Fibroblast of pulmonary artery (primary cell): Measurements from ENCODE around the gene IL13RA2.

Experiments used
- DNase-seq: peaks from one replicate; pipeline ENCODE4 v3.0.0-alpha.2; 2010; ENCODE audit warnings: low read depth
- H3K4me3 ChIP-seq: replicated peaks from 2 replicates; pipeline ENCODE4 v1.5.1; 2011; ENCODE audit warnings: low read depth, mild to moderate bottlenecking, control low read depth, low read length, moderate library complexity
- CTCF ChIP-seq: IDR thresholded peaks from 2 replicates; pipeline ENCODE4 v1.5.1; 2011; ENCODE audit warnings: mild to moderate bottlenecking, control low read depth, low read length, inconsistent platforms; ENCODE audit errors: missing control alignments

IL13RA2 gene

GRCh38 chrX:115047181-115047580, 29.8 kb upstream of the IL13RA2 start:
- no peak for DNase-seq
- TF ChIP-seq CTCF, result no peak
- no peak overlapping the region for H3K4me3 ChIP-seq

- DNase-seq, result no peak
- no peak overlapping the region for H3K4me3 ChIP-seq
- no peak for TF ChIP-seq CTCF
Measured at GRCh38 chrX:115040417-115040816, 23.0 kb upstream of the IL13RA2 start.

- DNase-seq, result no peak
- TF ChIP-seq CTCF, result no peak
- H3K4me3 ChIP-seq, result no peak overlapping the region
Measured at GRCh38 chrX:115038406-115038805, 21.0 kb upstream of the IL13RA2 start.

- DNase-seq, result no peak
- TF ChIP-seq CTCF, result no peak
Measured at GRCh38 chrX:115036029-115036428, 18.6 kb upstream of the IL13RA2 start.

GRCh38 chrX:115031989-115032388, 14.6 kb upstream of the IL13RA2 start:
- no peak for DNase-seq
- no peak overlapping the region for H3K4me3 ChIP-seq
- TF ChIP-seq CTCF, result no peak

More at GRCh38 chrX:115036029-115036428, 18.6 kb upstream of the IL13RA2 start:
- H3K4me3 ChIP-seq, result no peak overlapping the region

- TF ChIP-seq CTCF, result no peak
- no peak overlapping the region for H3K4me3 ChIP-seq
- no peak for DNase-seq
Measured at GRCh38 chrX:115030625-115031024, 13.2 kb upstream of the IL13RA2 start.

- DNase-seq, result peak; percentile 41
- no peak for TF ChIP-seq CTCF
- H3K4me3 ChIP-seq, result no peak overlapping the region
Measured at GRCh38 chrX:115029869-115030570, 12.6 kb upstream of the IL13RA2 start.
